ENCODE results near the gene SPATA13. TPM values are rescaled to one million over a fixed set of nuclear protein-coding genes. Genes with fewer than 3 reads are reported as not detected.

SPATA13 gene
- 10 to 100 TPM; 20.0 to 85.5 (median 39.5) TPM for total RNA-seq
- 10 to 100 TPM; 20.7 to 27.5 (median 22.0) TPM for polyA plus RNA-seq
- long read RNA-seq, donor 1: 0 reads
- long read RNA-seq, donor 2, partial matches to known transcripts: 0 of 2 reads
- long read RNA-seq, donor 2, other reads (novel, unspliced or antisense): 0 of 2 reads
- long read RNA-seq, donor 3: 0 reads
- long read RNA-seq, donor 4, partial matches to known transcripts: 1 of 6 reads
- long read RNA-seq, donor 4, other reads (novel, unspliced or antisense): 5 of 6 reads
- long read RNA-seq, donor 5, full-length matches to known transcripts: 5 of 12 reads
- long read RNA-seq, donor 5, partial matches to known transcripts: 4 of 12 reads
- long read RNA-seq, donor 5, other reads (novel, unspliced or antisense): 3 of 12 reads
- long read RNA-seq, donor 6, full-length matches to known transcripts: 2 of 7 reads
- long read RNA-seq, donor 6, partial matches to known transcripts: 2 of 7 reads
- long read RNA-seq, donor 6, other reads (novel, unspliced or antisense): 3 of 7 reads
- long read RNA-seq, donor 7, partial matches to known transcripts: 0 of 2 reads
- long read RNA-seq, donor 7, other reads (novel, unspliced or antisense): 0 of 2 reads
- long read RNA-seq, donor 8, full-length matches to known transcripts: 4 of 15 reads
- long read RNA-seq, donor 8, partial matches to known transcripts: 11 of 15 reads
- long read RNA-seq, donor 8, other reads (novel, unspliced or antisense): 0 of 15 reads
- long read RNA-seq, donor 9, partial matches to known transcripts: 14 of 14 reads
- long read RNA-seq, donor 9, other reads (novel, unspliced or antisense): 0 of 14 reads
- long read RNA-seq, donor 10, partial matches to known transcripts: 0 of 2 reads
- long read RNA-seq, donor 10, other reads (novel, unspliced or antisense): 0 of 2 reads

DNA sequence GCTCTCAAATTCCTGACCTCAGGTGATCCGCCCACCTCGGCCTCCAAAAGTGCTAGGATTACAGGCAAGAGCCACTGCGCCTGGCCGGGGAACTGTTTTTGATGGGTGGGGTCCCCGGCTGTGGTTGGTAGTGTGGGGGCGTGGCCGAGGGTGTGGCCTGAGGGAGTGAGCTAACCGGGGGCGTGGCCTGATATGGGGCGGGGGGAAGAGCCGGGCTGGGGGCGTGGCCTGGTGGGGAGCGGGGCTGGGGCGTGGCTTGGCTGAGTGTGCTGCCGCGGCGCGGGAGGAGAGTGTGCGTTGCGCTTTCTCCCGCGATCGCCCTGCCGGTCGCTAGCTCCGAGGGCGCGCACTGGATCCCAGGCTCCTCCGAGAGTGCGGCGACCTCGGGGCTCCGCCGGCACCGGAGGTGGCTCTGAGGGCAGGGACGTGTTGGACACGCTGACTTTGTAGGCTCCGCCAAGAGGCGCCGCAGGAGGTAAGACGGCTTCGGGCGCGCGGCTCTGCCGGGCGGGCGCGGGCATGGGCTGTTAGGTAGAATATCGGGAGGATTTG lies at the start of gene SPATA13:
TSS of gene SPATA13 (plus strand) at position 263 of the 552 bp plus-strand sequence. CDS start 62,210 bp downstream, outside the sequence.
- intact Hi-C loops (cut with DNase I): loop anchor here (5.0 to 10.0 kb wide), 2 partner anchors 62 to 64 kb away; no protein-coding TSS in a partner anchor
- Histone ChIP-seq H3K4me1 (replicated peaks in 1 of 2) (peaks cover 12 to 28% of the 10 kb centered on the region in 2 donors), H3K4me3 (peak within 1 kb of the TSS; percentile 49 to 91 (median 72)), H3K36me3 (replicated peaks in 1 of 2) (no peaks in the 10 kb centered on the region), H3K9me3 (replicated peaks in 1 of 3) (no peaks in the 10 kb centered on the region), H3K27me3 (no peaks in the 10 kb centered on the region), H3K27ac (peak within 1 kb of the TSS in 4 of 5 donors; percentile 13 to 86 (median 56))
- DNase-seq: peak; percentile 93 to 97 (median 96)
- 0 to 2% (median 1%) methylated on average over 9 to 50 of the region's 50 CpGs for WGBS, 4 donors
- TF ChIP-seq POLR2A (IDR thresholded peaks at IDR 0.05): peak in 1 of 2 donors; percentile 87
- TF ChIP-seq, protein P1, sequence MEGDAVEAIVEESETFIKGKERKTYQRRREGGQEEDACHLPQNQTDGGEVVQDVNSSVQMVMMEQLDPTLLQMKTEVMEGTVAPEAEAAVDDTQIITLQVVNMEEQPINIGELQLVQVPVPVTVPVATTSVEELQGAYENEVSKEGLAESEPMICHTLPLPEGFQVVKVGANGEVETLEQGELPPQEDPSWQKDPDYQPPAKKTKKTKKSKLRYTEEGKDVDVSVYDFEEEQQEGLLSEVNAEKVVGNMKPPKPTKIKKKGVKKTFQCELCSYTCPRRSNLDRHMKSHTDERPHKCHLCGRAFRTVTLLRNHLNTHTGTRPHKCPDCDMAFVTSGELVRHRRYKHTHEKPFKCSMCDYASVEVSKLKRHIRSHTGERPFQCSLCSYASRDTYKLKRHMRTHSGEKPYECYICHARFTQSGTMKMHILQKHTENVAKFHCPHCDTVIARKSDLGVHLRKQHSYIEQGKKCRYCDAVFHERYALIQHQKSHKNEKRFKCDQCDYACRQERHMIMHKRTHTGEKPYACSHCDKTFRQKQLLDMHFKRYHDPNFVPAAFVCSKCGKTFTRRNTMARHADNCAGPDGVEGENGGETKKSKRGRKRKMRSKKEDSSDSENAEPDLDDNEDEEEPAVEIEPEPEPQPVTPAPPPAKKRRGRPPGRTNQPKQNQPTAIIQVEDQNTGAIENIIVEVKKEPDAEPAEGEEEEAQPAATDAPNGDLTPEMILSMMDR (IDR thresholded peaks at IDR 0.05): no peak

DNA sequence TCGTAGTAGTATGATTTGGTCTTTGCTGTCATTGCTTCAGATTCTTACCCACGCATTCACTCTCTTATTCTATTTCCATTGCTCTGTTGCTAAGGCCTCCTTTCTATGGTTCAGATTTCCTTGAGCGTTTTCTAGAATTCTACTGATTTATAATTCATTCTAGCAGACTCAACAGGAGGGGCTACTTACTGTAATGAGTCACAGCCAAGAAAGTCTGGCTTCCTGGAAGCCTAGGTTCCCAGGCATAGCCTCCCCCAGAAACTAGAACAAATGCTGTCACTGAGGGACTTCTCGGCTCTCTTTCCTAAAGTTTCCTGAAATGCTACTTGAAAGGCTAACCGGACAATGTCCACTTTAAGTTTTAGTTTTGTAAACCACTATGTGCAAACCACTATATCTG lies 47.7 kb upstream of the SPATA13 start:
- Histone ChIP-seq H3K9me3 (replicated peaks in 1 of 3) (no peaks in the 10 kb centered on the region), H3K27ac (no peak overlapping the region), H3K27me3 (no peaks in the 10 kb centered on the region), H3K36me3 (replicated peaks in 1 of 2) (no peaks in the 10 kb centered on the region), H3K4me1 (replicated peaks in 1 of 2) (no peaks in the 10 kb centered on the region), H3K4me3 (no peak overlapping the region)
- TF ChIP-seq, protein P1 (IDR thresholded peaks at IDR 0.05): no peak
- TF ChIP-seq POLR2A (IDR thresholded peaks at IDR 0.05): no peak
- no peak for DNase-seq
- intact Hi-C loops (cut with DNase I): no loop called here
- WGBS, 4 donors: 82 to 84% (median 84%) methylated on average over 5 of the region's 5 CpGs

DNA sequence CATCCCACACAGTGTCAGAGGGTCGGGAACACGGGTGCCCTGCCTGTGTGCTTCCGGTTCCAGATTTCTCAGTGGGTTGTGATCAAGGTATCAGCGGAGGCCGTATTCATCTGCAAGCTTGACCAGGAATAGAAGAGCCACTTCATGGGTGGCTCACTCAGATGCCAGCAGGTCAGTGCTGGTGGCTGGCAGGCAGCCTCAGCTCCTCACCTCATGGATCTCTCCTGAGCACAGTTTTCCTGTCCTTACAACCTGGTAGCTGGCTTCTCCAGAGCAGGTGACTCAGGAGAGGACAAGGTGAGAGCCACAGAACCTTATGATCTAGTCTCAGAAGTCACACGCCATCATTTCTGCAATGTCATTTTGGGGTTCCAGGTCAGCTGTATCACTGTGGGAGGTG lies 44.8 kb upstream of the SPATA13 start:
- no peak for DNase-seq
- no peaks in the 10 kb centered on the region for H3K27me3 ChIP-seq
- WGBS, 4 donors: 93 to 98% (median 96%) methylated on average over 4 to 6 of the region's 6 CpGs
- H3K4me1 ChIP-seq (replicated peaks in 1 of 2): peaks cover 0 to 9% of the 10 kb centered on the region in 2 donors
- H3K9me3 ChIP-seq (replicated peaks in 1 of 3): no peaks in the 10 kb centered on the region
- TF ChIP-seq, protein P1 (IDR thresholded peaks at IDR 0.05): no peak
- TF ChIP-seq POLR2A (IDR thresholded peaks at IDR 0.05): no peak
- H3K36me3 ChIP-seq (replicated peaks in 1 of 2): no peaks in the 10 kb centered on the region
- intact Hi-C loops (cut with DNase I): no loop called here
- no peak overlapping the region for H3K27ac ChIP-seq
- H3K4me3 ChIP-seq: no peak overlapping the region

DNA sequence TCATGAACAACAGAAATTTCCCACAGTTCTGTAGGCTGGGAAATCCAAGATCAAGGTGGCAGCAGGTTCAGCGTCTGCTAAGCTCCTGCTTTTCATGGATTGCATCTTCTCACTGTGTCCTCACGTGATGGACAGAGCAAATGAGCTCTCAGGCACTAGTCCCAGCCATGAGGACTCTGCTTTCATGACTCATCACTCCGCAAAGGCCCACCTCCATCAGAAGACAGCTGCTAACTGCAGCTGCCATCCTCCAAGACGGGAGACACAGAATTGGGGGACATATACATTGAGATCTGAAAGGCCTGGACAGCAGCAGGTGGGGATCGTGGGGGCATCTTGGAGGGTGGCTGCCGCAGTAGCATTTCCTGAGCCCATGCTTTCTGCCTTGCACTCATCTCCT lies 44.4 kb upstream of the SPATA13 start:
- H3K36me3 ChIP-seq (replicated peaks in 1 of 2): no peaks in the 10 kb centered on the region
- intact Hi-C loops (cut with DNase I): no loop called here

More for the DNA sequence above, 44.4 kb upstream of the SPATA13 start:
- no peak overlapping the region for H3K4me3 ChIP-seq
- H3K9me3 ChIP-seq (replicated peaks in 1 of 3): no peaks in the 10 kb centered on the region
- H3K4me1 ChIP-seq (replicated peaks in 1 of 2): peaks cover 0 to 9% of the 10 kb centered on the region in 2 donors
- TF ChIP-seq, protein P1 (IDR thresholded peaks at IDR 0.05): no peak
- TF ChIP-seq POLR2A (IDR thresholded peaks at IDR 0.05): no peak
- H3K27me3 ChIP-seq: no peaks in the 10 kb centered on the region
- no peak for DNase-seq
- no peak overlapping the region for H3K27ac ChIP-seq
- 85 to 97% (median 95%) methylated on average over 6 of the region's 6 CpGs for WGBS, 4 donors

All from adrenal gland (tissue), 19 donors.